Measurements from ENCODE around the gene MEAK7. TPM values are rescaled to one million over a fixed set of nuclear protein-coding genes. Genes with fewer than 3 reads are reported as not detected.
A peak's percentile ranks its signal among the peaks of the same experiment; 100 is the strongest.

The MEAK7 gene
- polyA plus RNA-seq, 3 donors = 2.5 to 5.0 (median 4.7) TPM

DNA sequence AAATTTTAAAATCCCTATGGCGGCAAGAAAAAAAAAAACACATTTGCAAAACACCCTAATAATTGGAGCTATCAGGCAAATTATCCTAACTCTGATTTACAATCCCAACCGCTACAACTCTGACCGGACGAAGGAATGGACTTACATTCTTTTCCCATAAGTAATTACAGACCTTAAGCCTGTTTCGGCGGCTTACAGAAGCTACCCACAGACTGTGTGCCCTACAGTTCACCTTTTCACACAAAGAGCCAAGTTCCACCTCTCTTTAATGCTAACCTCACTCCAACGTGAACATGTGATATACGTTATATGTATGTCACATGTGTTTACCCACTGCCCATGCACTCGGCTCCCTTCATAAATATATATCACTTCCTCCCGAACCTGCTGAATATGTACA is 8.7 kb upstream of the MEAK7 start:
- Histone ChIP-seq H2AFZ (ENCODE audit: insufficient read depth, low read depth, low read length, poor library complexity, severe bottlenecking) (no peak overlapping the region), H3K9ac (ENCODE audit: insufficient read depth, low read length, poor library complexity, severe bottlenecking) (no peak overlapping the region), H3K4me2 (replicated peaks; ENCODE audit: extremely low read depth, low read length, poor library complexity, severe bottlenecking) (no peak overlapping the region), H3K27ac (ENCODE audit: low read depth in 1 of 2, low read length in 2 of 2) (no peak overlapping the region), H3K36me3 (replicated peaks in 1 of 2; ENCODE audit: control insufficient read depth in 1 of 2, insufficient read depth in 2 of 2, low read length in 2 of 2) (no peaks in the 10 kb centered on the region), H3K4me1 (ENCODE audit: control insufficient read depth in 1 of 2, insufficient read depth in 2 of 2, low read length in 2 of 2) (peaks cover 26 to 27% of the 10 kb centered on the region in 2 donors), H3K27me3 (ENCODE audit: control insufficient read depth in 2 of 2, insufficient read depth in 2 of 2, low read length in 2 of 2) (no peaks in the 10 kb centered on the region), H3K79me2 (ENCODE audit: insufficient read depth, low read length) (no peaks in the 10 kb centered on the region), H4K20me1 (ENCODE audit: insufficient read depth, low read length) (peaks cover 10% of the 10 kb centered on the region), H3K4me3 (replicated peaks in 1 of 3; ENCODE audit: low read depth in 2 of 3, low read length in 3 of 3) (no peak overlapping the region), H3K9me3 (replicated peaks in 1 of 2; ENCODE audit: control insufficient read depth in 1 of 2, insufficient read depth in 1 of 2, low read length in 2 of 2) (no peaks in the 10 kb centered on the region)
- H3K36me3 Mint-ChIP-seq = peaks cover 0 to 2% of the 10 kb centered on the region in 2 donors
- H3K27ac Mint-ChIP-seq = peak overlapping the region in 1 of 7 donors; percentile 0
- TF ChIP-seq, protein P1, sequence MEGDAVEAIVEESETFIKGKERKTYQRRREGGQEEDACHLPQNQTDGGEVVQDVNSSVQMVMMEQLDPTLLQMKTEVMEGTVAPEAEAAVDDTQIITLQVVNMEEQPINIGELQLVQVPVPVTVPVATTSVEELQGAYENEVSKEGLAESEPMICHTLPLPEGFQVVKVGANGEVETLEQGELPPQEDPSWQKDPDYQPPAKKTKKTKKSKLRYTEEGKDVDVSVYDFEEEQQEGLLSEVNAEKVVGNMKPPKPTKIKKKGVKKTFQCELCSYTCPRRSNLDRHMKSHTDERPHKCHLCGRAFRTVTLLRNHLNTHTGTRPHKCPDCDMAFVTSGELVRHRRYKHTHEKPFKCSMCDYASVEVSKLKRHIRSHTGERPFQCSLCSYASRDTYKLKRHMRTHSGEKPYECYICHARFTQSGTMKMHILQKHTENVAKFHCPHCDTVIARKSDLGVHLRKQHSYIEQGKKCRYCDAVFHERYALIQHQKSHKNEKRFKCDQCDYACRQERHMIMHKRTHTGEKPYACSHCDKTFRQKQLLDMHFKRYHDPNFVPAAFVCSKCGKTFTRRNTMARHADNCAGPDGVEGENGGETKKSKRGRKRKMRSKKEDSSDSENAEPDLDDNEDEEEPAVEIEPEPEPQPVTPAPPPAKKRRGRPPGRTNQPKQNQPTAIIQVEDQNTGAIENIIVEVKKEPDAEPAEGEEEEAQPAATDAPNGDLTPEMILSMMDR (IDR thresholded peaks at IDR 0.05) = no peak
- intact Hi-C loops (cut with micrococcal nuclease) = loop anchor here (5.0 kb wide), 2 partner anchors 64 to 214 kb away; no protein-coding TSS in a partner anchor
- no peaks in the 10 kb centered on the region for H3K9me3 Mint-ChIP-seq
- H3K4me3 Mint-ChIP-seq = no peak overlapping the region
- peaks cover 0 to 9% (median 0%) of the 10 kb centered on the region in 3 donors for H3K27me3 Mint-ChIP-seq (ENCODE audit: low read depth in 3 of 3)
- peaks cover 26% of the 10 kb centered on the region for H3K4me1 Mint-ChIP-seq
- no peak for DNase-seq
- 92% methylated on average over 7 of the region's 10 CpGs for WGBS (ENCODE audit: insufficient coverage)

DNA sequence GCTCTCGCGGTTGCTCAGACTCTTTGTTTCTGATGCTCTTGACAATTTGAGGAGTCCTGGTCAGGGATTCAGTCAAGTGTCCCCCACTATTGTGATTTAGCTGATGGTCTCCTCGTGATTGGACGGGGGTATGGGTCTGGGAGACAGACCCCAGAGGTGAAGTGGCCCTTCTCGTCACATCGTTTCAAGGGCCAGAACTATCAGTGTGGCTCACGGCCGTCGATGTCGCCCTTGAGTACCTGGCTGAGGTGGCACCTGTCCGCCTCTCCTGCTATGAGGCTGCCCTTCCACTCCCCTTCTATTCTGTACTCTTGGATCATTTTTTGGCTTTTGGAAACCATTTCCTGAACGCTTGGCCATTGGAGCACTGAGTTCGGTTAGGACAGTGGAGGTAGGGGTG is 7.4 kb upstream of the MEAK7 start:
- no peak overlapping the region for H3K4me2 ChIP-seq (replicated peaks; ENCODE audit: extremely low read depth, low read length, poor library complexity, severe bottlenecking)
- no peak overlapping the region for H2AFZ ChIP-seq (ENCODE audit: insufficient read depth, low read depth, low read length, poor library complexity, severe bottlenecking)
- H3K36me3 Mint-ChIP-seq = peaks cover 0 to 2% of the 10 kb centered on the region in 2 donors
- H3K4me1 Mint-ChIP-seq = peaks cover 28% of the 10 kb centered on the region
- no peaks in the 10 kb centered on the region for H3K79me2 ChIP-seq (ENCODE audit: insufficient read depth, low read length)
- peak overlapping the region in 1 of 7 donors; percentile 84 for H3K27ac Mint-ChIP-seq
- TF ChIP-seq, protein P1 (IDR thresholded peaks at IDR 0.05) = no peak
- intact Hi-C loops (cut with micrococcal nuclease) = loop anchor here (1.0 to 5.0 kb wide), 4 partner anchors 65 to 215 kb away; no protein-coding TSS in a partner anchor
- no peaks in the 10 kb centered on the region for H3K9me3 ChIP-seq (replicated peaks in 1 of 2; ENCODE audit: control insufficient read depth in 1 of 2, insufficient read depth in 1 of 2, low read length in 2 of 2)
- no peak for DNase-seq
- H3K9ac ChIP-seq (ENCODE audit: insufficient read depth, low read length, poor library complexity, severe bottlenecking) = no peak overlapping the region
- 81% methylated on average over 11 of the region's 13 CpGs for WGBS (ENCODE audit: insufficient coverage)
- H4K20me1 ChIP-seq (ENCODE audit: insufficient read depth, low read length) = peaks cover 10% of the 10 kb centered on the region
- no peak overlapping the region for H3K4me3 Mint-ChIP-seq
- no peaks in the 10 kb centered on the region for H3K27me3 ChIP-seq (ENCODE audit: control insufficient read depth in 2 of 2, insufficient read depth in 2 of 2, low read length in 2 of 2)
- H3K27ac ChIP-seq (ENCODE audit: low read depth in 1 of 2, low read length in 2 of 2) = no peak overlapping the region
- no peak overlapping the region for H3K4me3 ChIP-seq (replicated peaks in 1 of 3; ENCODE audit: low read depth in 2 of 3, low read length in 3 of 3)
- H3K9me3 Mint-ChIP-seq = no peaks in the 10 kb centered on the region
- peaks cover 36 to 37% of the 10 kb centered on the region in 2 donors for H3K4me1 ChIP-seq (ENCODE audit: control insufficient read depth in 1 of 2, insufficient read depth in 2 of 2, low read length in 2 of 2)
- H3K36me3 ChIP-seq (replicated peaks in 1 of 2; ENCODE audit: control insufficient read depth in 1 of 2, insufficient read depth in 2 of 2, low read length in 2 of 2) = no peaks in the 10 kb centered on the region
- H3K27me3 Mint-ChIP-seq (ENCODE audit: low read depth in 3 of 3) = peaks cover 0 to 8% (median 0%) of the 10 kb centered on the region in 3 donors
